Activated T-cell treated with anti-CD3 and anti-CD28 coated beads, Interleukin-2, amount 50 U/mL, for 72 hours (primary cell): ENCODE data around the gene RRP1. TPM values are rescaled to one million over a fixed set of nuclear protein-coding genes. Genes with fewer than 3 reads are reported as not detected.

Experiments used
- ATAC-seq, 2 donors: fragments of 150-1000 bp; cut with Tn5 transposase; replicated peaks in 1 of 2; 2 replicates each; pipeline ENCODE4 v1.10.0; 2021; ENCODE audit warnings: moderate library complexity in 2 of 2, mild to moderate bottlenecking in 1 of 2
- DNase-seq, 2 donors: peaks; one replicate each; pipeline ENCODE4 v3.0.0; 2021 to 2022; ENCODE audit warnings: mixed read lengths in 1 of 2
- H3K27ac Mint-ChIP-seq: one replicate; pipeline ENCODE4 v1.8.0; 2022; ENCODE audit warnings: mild to moderate bottlenecking, moderate library complexity, mixed read lengths
- H3K27me3 Mint-ChIP-seq: one replicate; pipeline ENCODE4 v1.8.0; 2022; ENCODE audit warnings: low read depth, mixed read lengths
- H3K36me3 Mint-ChIP-seq, 2 donors: one replicate each; pipeline ENCODE4 v1.8.0; 2022; ENCODE audit warnings: mixed read lengths in 2 of 2, mild to moderate bottlenecking in 1 of 2; ENCODE audit not compliant: insufficient read depth in 2 of 2
- H3K4me1 Mint-ChIP-seq: one replicate; pipeline ENCODE4 v1.8.0; 2022; ENCODE audit warnings: low read depth, mixed read lengths
- H3K4me3 Mint-ChIP-seq, 2 donors: one replicate each; pipeline ENCODE4 v1.8.0; 2022; ENCODE audit warnings: mild to moderate bottlenecking in 2 of 2, mixed read lengths in 2 of 2, moderate library complexity in 2 of 2
- H3K9me3 Mint-ChIP-seq, 2 donors: one replicate each; pipeline ENCODE4 v1.8.0; 2022; ENCODE audit warnings: mixed read lengths in 2 of 2
- total RNA-seq, 2 donors: library from RNA; stranded (reverse); gene quantifications; one replicate each; pipeline ENCODE4 v1.2.3, GENCODE V29; 2022

RRP1 gene
- total RNA-seq, 2 donors from 2014 or later = 30.3 to 41.9 TPM

GRCh38 chr21:43792406-43792805, 3.0 kb downstream of the RRP1 start:
- no peak for DNase-seq
- H3K9me3 Mint-ChIP-seq = no peaks in the 10 kb centered on the region
- H3K27me3 Mint-ChIP-seq = no peaks in the 10 kb centered on the region
- H3K4me1 Mint-ChIP-seq = peaks cover 27% of the 10 kb centered on the region
- peaks cover 7 to 25% of the 10 kb centered on the region in 2 donors for H3K36me3 Mint-ChIP-seq
- no peak for ATAC-seq
- H3K27ac Mint-ChIP-seq = peak overlapping the region; percentile 63
- H3K4me3 Mint-ChIP-seq = peak overlapping the region; percentile 59 to 62

DNA sequence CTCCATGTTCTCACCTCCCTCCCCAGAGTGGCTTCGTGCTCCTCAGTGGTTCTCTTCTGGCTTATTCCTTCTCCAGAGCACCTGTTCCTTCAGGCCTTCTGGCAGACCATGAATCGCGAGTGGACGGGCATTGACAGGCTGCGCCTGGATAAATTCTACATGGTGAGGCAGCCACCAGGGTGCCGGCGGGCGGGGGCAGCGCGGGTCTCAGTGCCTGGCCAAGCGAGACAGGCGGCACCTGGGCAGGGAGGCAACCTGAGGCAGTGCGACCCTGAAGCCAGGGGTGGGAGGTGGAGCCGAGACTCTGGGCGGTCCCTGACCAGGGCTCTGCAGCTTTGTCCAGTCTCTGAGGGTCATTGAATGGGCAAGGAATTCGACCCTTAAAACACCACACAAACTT, 3.9 kb downstream of the RRP1 start:
- H3K27me3 Mint-ChIP-seq = no peaks in the 10 kb centered on the region
- no peaks in the 10 kb centered on the region for H3K9me3 Mint-ChIP-seq
- ATAC-seq = no peak
- no peak for DNase-seq
- peaks cover 7 to 26% of the 10 kb centered on the region in 2 donors for H3K36me3 Mint-ChIP-seq
- peaks cover 27% of the 10 kb centered on the region for H3K4me1 Mint-ChIP-seq
- no peak overlapping the region for H3K4me3 Mint-ChIP-seq
- H3K27ac Mint-ChIP-seq = peak overlapping the region; percentile 63

- no peak overlapping the region for H3K27ac Mint-ChIP-seq
- no peak for DNase-seq
- peaks cover 27% of the 10 kb centered on the region for H3K4me1 Mint-ChIP-seq
- no peaks in the 10 kb centered on the region for H3K27me3 Mint-ChIP-seq
- peaks cover 7 to 31% of the 10 kb centered on the region in 2 donors for H3K36me3 Mint-ChIP-seq
- ATAC-seq = no peak
- H3K9me3 Mint-ChIP-seq = no peaks in the 10 kb centered on the region
- no peak overlapping the region for H3K4me3 Mint-ChIP-seq
Measured at GRCh38 chr21:43794311-43794710, 4.9 kb downstream of the RRP1 start.

DNA sequence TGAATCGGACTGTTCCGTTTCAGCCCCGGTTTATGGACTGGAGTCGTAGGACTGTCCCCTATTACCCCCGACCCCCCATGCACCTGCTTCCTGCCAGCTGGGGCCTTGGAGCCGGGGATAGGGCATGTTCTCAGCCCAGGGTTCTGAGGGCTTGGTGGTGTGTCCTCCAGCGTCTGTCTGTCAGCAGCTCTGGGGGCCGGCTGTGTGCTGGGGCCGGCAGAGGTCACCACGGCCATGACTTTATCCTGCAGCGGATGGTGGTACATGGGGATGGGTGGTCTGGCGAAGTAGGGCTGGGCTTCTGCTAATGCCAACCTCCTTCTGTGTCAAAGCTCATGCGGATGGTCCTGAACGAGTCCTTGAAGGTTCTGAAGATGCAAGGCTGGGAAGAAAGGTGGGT, 5.5 kb downstream of the RRP1 start:
- ATAC-seq (no peak), DNase-seq (no peak)
- Mint-ChIP-seq H3K9me3 (no peaks in the 10 kb centered on the region), H3K4me3 (no peak overlapping the region), H3K4me1 (peaks cover 26% of the 10 kb centered on the region), H3K27me3 (no peaks in the 10 kb centered on the region), H3K27ac (no peak overlapping the region), H3K36me3 (peaks cover 7 to 31% of the 10 kb centered on the region in 2 donors)

DNA sequence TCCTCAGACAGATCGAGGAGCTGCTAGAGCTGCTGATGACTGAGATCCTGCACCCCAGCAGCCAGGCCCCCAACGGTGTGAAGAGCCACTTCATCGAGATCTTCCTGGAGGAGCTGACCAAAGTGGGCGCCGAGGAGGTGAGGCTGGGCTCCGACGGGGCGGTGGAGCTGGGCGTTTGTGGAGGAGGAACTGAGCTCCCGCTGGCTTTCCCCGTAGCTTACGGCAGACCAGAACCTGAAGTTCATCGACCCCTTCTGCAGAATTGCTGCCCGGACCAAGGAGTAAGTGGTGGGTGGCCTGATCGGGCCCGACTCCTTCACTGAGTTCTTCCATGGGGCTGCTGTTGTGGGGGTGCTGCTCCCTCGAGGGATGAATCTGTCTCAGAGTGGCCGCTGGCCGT, 8.0 kb downstream of the RRP1 start:
- H3K27me3 Mint-ChIP-seq = no peaks in the 10 kb centered on the region
- H3K9me3 Mint-ChIP-seq = no peaks in the 10 kb centered on the region
- peaks cover 3% of the 10 kb centered on the region for H3K4me1 Mint-ChIP-seq
- ATAC-seq (no peak), DNase-seq (no peak)
- no peak overlapping the region for H3K4me3 Mint-ChIP-seq
- H3K27ac Mint-ChIP-seq = no peak overlapping the region
- peaks cover 4 to 36% of the 10 kb centered on the region in 2 donors for H3K36me3 Mint-ChIP-seq

DNA sequence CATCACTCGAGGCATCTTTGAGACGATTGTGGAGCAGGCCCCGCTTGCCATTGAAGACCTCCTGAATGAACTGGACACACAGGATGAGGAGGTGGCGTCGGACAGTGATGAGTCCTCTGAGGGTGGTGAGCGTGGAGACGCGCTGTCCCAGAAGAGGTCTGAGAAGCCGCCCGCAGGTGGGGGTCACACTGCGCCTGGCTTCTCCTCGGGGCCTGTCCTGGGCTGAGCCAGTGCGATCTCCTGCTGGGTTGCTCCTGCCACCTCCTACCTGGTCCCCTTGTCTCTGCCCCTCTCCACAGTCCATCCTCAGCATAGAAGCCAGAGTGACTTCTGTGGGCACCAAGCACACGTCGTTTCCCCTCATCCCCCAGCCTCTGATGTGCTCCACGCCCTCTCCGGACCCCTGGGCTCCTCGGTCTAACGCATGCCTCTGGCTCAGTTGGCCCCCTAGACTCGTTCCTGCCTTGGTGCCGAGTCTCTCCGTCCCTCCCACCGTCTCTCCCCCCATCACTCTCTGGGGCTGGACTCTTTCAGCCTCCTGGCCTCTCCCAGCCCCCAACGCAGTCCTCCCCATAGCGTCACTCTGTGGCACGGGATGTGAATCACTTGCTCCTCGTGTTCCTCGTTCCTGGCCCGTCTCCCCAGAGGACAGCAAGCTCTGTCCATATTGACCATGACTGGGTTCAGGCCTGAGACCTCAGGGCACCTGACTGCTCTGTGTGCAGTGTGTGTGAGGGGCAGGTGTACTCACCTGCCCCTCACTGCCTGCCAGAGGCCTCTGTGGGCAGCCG, 8.7 kb downstream of the RRP1 start:
- Mint-ChIP-seq H3K9me3 (no peaks in the 10 kb centered on the region), H3K36me3 (peaks cover 3 to 32% of the 10 kb centered on the region in 2 donors), H3K27ac (no peak overlapping the region), H3K27me3 (no peaks in the 10 kb centered on the region), H3K4me3 (no peak overlapping the region), H3K4me1 (no peaks in the 10 kb centered on the region)
- DNase-seq = no peak
- ATAC-seq = no peak

DNA sequence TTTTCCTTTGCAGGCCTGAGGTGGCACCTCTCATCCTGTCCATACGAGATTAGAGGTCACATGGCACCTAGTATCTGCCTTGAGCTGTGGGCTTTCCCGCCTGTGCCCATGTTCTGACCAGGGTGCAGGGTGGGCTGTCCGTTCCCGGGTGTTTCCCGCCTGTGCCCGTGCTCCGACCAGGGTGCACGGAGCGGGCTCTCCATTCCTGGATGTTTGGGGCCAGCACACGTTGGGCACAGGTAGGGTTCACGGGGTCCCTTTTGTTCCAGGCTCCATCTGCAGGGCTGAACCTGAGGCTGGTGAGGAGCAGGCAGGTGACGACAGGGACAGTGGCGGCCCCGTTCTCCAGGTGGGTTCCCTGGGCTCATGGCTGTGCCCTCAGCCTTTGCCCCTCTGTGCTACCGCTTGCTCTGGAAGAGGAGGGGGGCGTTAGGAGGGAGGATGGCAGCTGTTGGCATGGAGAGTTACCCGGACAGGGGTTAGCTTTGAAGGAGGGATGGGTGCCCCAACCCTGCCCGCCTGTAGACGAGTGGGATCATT, 10.0 kb downstream of the RRP1 start:
- ATAC-seq (no peak), DNase-seq (no peak)
- Mint-ChIP-seq H3K4me3 (no peak overlapping the region), H3K9me3 (no peaks in the 10 kb centered on the region), H3K27me3 (no peaks in the 10 kb centered on the region), H3K36me3 (peaks cover 3 to 34% of the 10 kb centered on the region in 2 donors), H3K27ac (no peak overlapping the region), H3K4me1 (no peaks in the 10 kb centered on the region)

DNA sequence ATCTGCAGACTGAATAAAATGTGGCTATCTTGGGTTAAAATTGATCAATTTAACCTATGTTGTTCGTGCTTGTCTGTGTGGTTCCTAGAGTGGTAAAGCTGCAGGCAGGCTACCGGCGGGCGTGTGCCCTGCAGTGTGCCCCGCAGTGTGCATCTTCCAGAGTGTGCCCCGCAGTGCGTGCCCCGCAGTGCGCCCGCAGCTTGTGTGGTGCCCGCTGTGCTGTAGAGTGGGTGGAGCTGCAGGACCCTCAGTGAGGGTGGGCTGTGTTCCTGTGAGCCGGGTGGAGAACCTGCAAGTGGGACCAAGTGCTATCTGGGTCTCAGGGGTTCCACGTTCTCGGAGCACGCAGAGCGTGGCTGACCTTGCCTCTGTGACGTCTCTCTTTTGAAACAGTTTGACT, 10.7 kb downstream of the RRP1 start:
- DNase-seq = no peak
- H3K36me3 Mint-ChIP-seq = peaks cover 3 to 30% of the 10 kb centered on the region in 2 donors
- no peaks in the 10 kb centered on the region for H3K9me3 Mint-ChIP-seq
- H3K27ac Mint-ChIP-seq = no peak overlapping the region
- H3K27me3 Mint-ChIP-seq = no peaks in the 10 kb centered on the region
- no peak for ATAC-seq
- no peak overlapping the region for H3K4me3 Mint-ChIP-seq
- peaks cover 3% of the 10 kb centered on the region for H3K4me1 Mint-ChIP-seq

- no peak for DNase-seq
Measured at GRCh38 chr21:43800566-43800965, 11.2 kb downstream of the RRP1 start.

DNA sequence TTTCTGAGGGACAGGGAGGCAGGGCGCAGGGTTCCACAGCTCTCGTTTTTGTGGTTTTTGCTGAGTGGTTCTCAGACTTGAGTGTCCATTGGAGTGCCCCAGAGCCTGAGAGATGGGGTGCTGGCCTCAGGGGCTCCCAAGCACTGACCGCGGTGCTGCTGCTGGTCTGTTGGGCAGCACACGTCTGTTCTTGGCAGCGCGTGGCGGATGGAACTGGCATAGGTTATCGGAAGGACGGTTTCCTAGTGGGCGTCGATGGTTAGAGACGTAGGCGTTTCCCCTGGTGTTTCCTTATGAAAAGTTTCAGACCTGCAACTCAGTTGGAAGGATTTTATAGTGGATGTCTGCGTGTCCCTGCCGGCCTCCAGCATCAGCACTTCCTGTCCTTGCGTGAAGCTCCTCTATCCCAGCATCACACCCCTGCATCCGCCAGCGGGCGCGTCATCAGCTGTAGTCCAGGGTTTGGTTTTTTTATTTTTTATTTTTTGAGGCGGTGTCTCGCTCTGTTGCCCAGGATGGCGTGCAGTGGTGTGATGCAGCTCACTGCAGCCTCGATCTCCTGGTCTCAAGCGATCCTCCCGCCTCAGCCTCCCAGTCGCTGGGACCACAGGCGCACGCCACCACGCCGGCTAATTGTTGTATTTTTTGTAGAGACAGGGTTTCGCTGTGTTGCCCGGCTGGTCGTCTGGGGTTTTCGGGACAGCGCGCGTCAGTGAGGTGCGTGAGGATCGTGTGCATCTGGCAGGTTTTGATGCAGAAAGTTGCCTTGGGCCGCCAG, 11.8 kb downstream of the RRP1 start:
- Mint-ChIP-seq H3K9me3 (no peaks in the 10 kb centered on the region), H3K4me1 (peaks cover 9% of the 10 kb centered on the region), H3K36me3 (peaks cover 3 to 28% of the 10 kb centered on the region in 2 donors), H3K4me3 (no peak overlapping the region), H3K27me3 (no peaks in the 10 kb centered on the region), H3K27ac (no peak overlapping the region)
- no peak for DNase-seq
- no peak for ATAC-seq

More at GRCh38 chr21:43800566-43800965, 11.2 kb downstream of the RRP1 start:
- Mint-ChIP-seq H3K27me3 (no peaks in the 10 kb centered on the region), H3K4me1 (peaks cover 8% of the 10 kb centered on the region), H3K4me3 (no peak overlapping the region), H3K36me3 (peaks cover 3 to 28% of the 10 kb centered on the region in 2 donors), H3K27ac (no peak overlapping the region), H3K9me3 (no peaks in the 10 kb centered on the region)
- ATAC-seq = no peak

- ATAC-seq (no peak), DNase-seq (no peak)
- Mint-ChIP-seq H3K9me3 (no peaks in the 10 kb centered on the region), H3K27ac (no peak overlapping the region), H3K4me1 (peaks cover 9% of the 10 kb centered on the region), H3K27me3 (no peaks in the 10 kb centered on the region), H3K36me3 (peaks cover 0 to 26% of the 10 kb centered on the region in 2 donors), H3K4me3 (no peak overlapping the region)
Measured at GRCh38 chr21:43802713-43803313, 13.4 kb downstream of the RRP1 start.

- DNase-seq (no peak), ATAC-seq (no peak)
- peaks cover 0 to 24% of the 10 kb centered on the region in 2 donors for H3K36me3 Mint-ChIP-seq
- no peak overlapping the region for H3K4me3 Mint-ChIP-seq
- no peaks in the 10 kb centered on the region for H3K9me3 Mint-ChIP-seq
- no peak overlapping the region for H3K27ac Mint-ChIP-seq
- no peaks in the 10 kb centered on the region for H3K27me3 Mint-ChIP-seq
- H3K4me1 Mint-ChIP-seq = peaks cover 9% of the 10 kb centered on the region
Measured at GRCh38 chr21:43803558-43804300, 14.4 kb downstream of the RRP1 start.
